ENCODE results near the gene CFAP20DC.

Gene CFAP20DC

GRCh38 chr3:58994746-58995330 is 55.0 kb downstream of the CFAP20DC start:
- DNase-seq (ENCODE audit: low read depth), result peak; percentile 18
- no peak overlapping the region for H3K4me3 ChIP-seq (ENCODE audit: low read depth, low read length)
- TF ChIP-seq, protein P1, sequence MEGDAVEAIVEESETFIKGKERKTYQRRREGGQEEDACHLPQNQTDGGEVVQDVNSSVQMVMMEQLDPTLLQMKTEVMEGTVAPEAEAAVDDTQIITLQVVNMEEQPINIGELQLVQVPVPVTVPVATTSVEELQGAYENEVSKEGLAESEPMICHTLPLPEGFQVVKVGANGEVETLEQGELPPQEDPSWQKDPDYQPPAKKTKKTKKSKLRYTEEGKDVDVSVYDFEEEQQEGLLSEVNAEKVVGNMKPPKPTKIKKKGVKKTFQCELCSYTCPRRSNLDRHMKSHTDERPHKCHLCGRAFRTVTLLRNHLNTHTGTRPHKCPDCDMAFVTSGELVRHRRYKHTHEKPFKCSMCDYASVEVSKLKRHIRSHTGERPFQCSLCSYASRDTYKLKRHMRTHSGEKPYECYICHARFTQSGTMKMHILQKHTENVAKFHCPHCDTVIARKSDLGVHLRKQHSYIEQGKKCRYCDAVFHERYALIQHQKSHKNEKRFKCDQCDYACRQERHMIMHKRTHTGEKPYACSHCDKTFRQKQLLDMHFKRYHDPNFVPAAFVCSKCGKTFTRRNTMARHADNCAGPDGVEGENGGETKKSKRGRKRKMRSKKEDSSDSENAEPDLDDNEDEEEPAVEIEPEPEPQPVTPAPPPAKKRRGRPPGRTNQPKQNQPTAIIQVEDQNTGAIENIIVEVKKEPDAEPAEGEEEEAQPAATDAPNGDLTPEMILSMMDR (IDR thresholded peaks at IDR 0.05; ENCODE audit: low read depth, low read length, missing control alignments), result peak; percentile 74

- no peak overlapping the region for H3K4me3 ChIP-seq (ENCODE audit: low read depth, low read length)
- DNase-seq (ENCODE audit: low read depth), result no peak
- TF ChIP-seq, protein P1 (IDR thresholded peaks at IDR 0.05; ENCODE audit: low read depth, low read length, missing control alignments), result no peak
Measured at GRCh38 chr3:58993547-58993946, 56.3 kb downstream of the CFAP20DC start.

GRCh38 chr3:58991623-58992022 is 58.2 kb downstream of the CFAP20DC start:
- H3K4me3 ChIP-seq (ENCODE audit: low read depth, low read length), result no peak overlapping the region
- TF ChIP-seq, protein P1 (IDR thresholded peaks at IDR 0.05; ENCODE audit: low read depth, low read length, missing control alignments), result no peak
- DNase-seq (ENCODE audit: low read depth), result no peak

DNA sequence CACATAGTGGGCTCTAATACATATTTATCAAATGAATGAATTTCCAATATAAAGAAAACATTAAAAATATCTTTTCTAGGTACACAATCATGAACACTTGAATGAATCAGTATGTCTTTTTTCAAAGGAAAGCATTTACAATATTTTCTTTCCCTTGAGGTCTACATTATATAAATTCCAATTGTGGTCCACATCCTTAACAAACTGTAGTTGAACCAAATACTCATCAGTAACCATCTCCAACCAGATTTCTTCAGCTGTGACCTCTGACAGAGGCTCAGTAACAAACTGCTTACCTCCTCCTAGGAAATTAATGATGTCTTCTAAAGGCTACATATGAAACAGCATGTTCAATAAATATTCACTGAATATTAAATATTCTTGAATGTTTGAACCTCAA is 58.8 kb downstream of the CFAP20DC start:
- no peak overlapping the region for H3K4me3 ChIP-seq (ENCODE audit: low read depth, low read length)
- TF ChIP-seq, protein P1 (IDR thresholded peaks at IDR 0.05; ENCODE audit: low read depth, low read length, missing control alignments), result no peak
- DNase-seq (ENCODE audit: low read depth), result no peak

DNA sequence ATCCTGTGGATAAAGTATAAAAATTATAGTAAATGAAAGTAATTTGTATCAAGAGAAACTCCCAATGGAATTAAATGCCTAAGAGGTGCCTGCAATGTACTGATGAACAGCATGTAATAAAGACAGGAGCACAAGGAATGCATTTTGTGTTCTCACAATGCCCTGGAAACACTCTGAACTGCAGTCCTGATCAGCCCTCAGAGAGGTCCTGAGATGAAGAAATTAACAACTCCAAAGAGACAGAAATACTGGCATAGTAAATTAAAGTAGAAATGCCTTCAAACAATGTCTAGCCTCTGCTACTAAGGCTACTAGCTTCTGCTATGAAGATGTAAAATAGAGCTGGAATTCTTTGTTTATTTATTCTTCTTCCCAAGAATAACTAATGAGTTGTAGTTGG is 59.9 kb downstream of the CFAP20DC start:
- no peak overlapping the region for H3K4me3 ChIP-seq (ENCODE audit: low read depth, low read length)
- TF ChIP-seq, protein P1 (IDR thresholded peaks at IDR 0.05; ENCODE audit: low read depth, low read length, missing control alignments), result no peak
- DNase-seq (ENCODE audit: low read depth), result no peak

- no peak overlapping the region for H3K4me3 ChIP-seq (ENCODE audit: low read depth, low read length)
- no peak for DNase-seq (ENCODE audit: low read depth)
- TF ChIP-seq, protein P1 (IDR thresholded peaks at IDR 0.05; ENCODE audit: low read depth, low read length, missing control alignments), result no peak
Measured at GRCh38 chr3:58989163-58989562, 60.7 kb downstream of the CFAP20DC start.

DNA sequence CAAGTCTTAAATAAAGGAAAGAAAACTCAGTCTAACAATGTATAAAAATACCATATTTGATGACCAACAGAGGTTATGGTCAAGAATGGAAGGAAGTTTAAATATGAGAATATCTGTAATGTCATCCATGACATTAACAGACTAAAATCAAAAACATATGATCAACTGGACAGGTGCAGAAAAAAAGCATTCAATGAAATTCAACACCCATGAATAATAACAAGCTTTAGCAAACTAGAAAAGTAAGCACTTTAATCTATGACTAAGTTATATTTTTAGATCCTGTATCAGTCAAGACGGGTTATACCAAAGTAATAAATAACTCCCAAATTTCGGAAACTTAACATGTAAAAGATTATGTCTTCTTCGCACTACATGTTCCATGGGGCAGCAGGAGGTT is 61.8 kb downstream of the CFAP20DC start:
- TF ChIP-seq, protein P1 (IDR thresholded peaks at IDR 0.05; ENCODE audit: low read depth, low read length, missing control alignments), result no peak
- H3K4me3 ChIP-seq (ENCODE audit: low read depth, low read length), result no peak overlapping the region
- no peak for DNase-seq (ENCODE audit: low read depth)

Measured in GM12864 (cell line).